Activated CD4-positive, alpha-beta T cell treated with anti-CD3 and anti-CD28 coated beads, Interleukin-2, amount 10 ng/mL, durations not matched to agents 7 days and 5 days (primary cell): ENCODE data around the gene SLC15A3. TPM values are rescaled to one million over a fixed set of nuclear protein-coding genes. Genes with fewer than 3 reads are reported as not detected.

Experiments
- CTCF ChIA-PET: fragments of 350-600 bp; sonication (Branson Sonifier 250); formaldehyde crosslinking; loops from one replicate; lab custom pipeline; 2021; ENCODE audit warnings: antibody characterized with exemption; lab: Charles Lee
- POLR2A ChIA-PET: fragments of 350-600 bp; sonication (Branson Sonifier 250); formaldehyde crosslinking; loops from one replicate; lab custom pipeline; 2021; ENCODE audit warnings: antibody characterized with exemption; lab: Charles Lee
- DNase-seq: peaks from one replicate; pipeline ENCODE4 v3.0.0-alpha.2; 2020
- H3K27ac Mint-ChIP-seq: one replicate; pipeline ENCODE4 v1.8.0; 2021; ENCODE audit warnings: mild to moderate bottlenecking, moderate library complexity, mixed read lengths
- H3K27me3 Mint-ChIP-seq: one replicate; pipeline ENCODE4 v1.8.0; 2021; ENCODE audit warnings: mixed read lengths
- H3K36me3 Mint-ChIP-seq: one replicate; pipeline ENCODE4 v1.8.0; 2021; ENCODE audit warnings: low read depth, mixed read lengths
- H3K4me1 Mint-ChIP-seq: one replicate; pipeline ENCODE4 v1.8.0; 2021; ENCODE audit warnings: mixed read lengths
- H3K4me3 Mint-ChIP-seq: one replicate; pipeline ENCODE4 v1.8.0; 2021; ENCODE audit warnings: mild to moderate bottlenecking, moderate library complexity, mixed read lengths
- H3K9me3 Mint-ChIP-seq: one replicate; pipeline ENCODE4 v1.8.0; 2021; ENCODE audit warnings: mixed read lengths
- total RNA-seq, 2 experiments: library from RNA; stranded (reverse); gene quantifications; one replicate each; pipeline ENCODE4 v1.2.3, GENCODE V29; 2021

Gene SLC15A3
- total RNA-seq, 2 experiments from 2014 or later: 4.0 to 4.2 TPM

DNA sequence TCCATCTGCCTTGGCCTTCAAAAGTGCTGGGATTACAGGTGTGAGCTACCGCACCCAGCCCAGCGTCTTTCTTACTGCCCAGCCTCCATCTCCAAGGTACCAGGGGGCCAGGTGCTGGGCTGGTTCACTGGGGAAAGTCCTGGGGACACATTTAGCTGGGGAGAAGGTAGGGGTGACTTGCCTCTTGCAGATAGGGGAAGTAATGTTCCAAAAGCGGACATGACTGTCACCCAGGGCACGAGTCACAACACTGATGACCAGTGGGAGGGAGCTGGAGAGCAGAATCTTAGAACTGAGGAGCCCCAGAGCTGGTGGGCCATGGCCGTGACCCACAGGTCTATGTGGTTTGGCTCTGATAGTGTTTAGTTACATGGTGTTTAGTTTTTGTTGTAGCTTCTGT lies 2.4 kb upstream of the SLC15A3 start:
- Mint-ChIP-seq H3K9me3 (no peaks in the 10 kb centered on the region), H3K36me3 (no peaks in the 10 kb centered on the region), H3K4me3 (no peak overlapping the region), H3K4me1 (peaks cover 29% of the 10 kb centered on the region), H3K27me3 (peaks cover 12% of the 10 kb centered on the region), H3K27ac (no peak overlapping the region)
- CTCF ChIA-PET: interaction anchor here (0.7 to 1.4 kb wide), 3 partner anchors 10 to 52 kb away, joined by 3 to 4 read pairs (median 3); no protein-coding TSS in a partner anchor
- no peak for DNase-seq
- POLR2A ChIA-PET: no interaction called here

DNA sequence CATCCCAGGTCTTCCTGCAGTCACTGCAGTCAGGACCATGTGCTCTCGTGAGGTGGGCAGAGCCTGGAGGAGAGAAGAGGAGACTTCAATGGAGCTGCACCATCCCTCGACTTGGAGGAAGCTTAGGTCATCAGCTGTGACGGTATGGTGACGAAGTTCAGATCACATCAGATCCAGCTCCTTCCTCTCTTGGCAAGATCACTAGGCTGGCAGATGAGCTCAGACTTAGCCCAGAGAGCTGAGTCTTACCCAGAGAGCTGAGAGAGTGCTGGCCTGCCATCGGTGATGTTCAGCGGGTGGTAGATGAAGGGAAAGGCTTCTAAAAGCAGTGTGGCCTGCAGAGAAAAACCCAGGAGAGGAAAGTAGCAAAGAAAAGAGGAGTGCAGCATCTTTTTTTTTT lies 1.8 kb upstream of the SLC15A3 start:
- Mint-ChIP-seq H3K27me3 (peaks cover 13% of the 10 kb centered on the region), H3K27ac (no peak overlapping the region), H3K9me3 (no peaks in the 10 kb centered on the region), H3K4me1 (peaks cover 29% of the 10 kb centered on the region), H3K36me3 (no peaks in the 10 kb centered on the region), H3K4me3 (no peak overlapping the region)
- POLR2A ChIA-PET: no interaction called here
- DNase-seq: no peak
- CTCF ChIA-PET: interaction anchor here (0.6 to 1.4 kb wide), 6 partner anchors 11 to 45 kb away, joined by 3 to 4 read pairs (median 4); no protein-coding TSS in a partner anchor

DNA sequence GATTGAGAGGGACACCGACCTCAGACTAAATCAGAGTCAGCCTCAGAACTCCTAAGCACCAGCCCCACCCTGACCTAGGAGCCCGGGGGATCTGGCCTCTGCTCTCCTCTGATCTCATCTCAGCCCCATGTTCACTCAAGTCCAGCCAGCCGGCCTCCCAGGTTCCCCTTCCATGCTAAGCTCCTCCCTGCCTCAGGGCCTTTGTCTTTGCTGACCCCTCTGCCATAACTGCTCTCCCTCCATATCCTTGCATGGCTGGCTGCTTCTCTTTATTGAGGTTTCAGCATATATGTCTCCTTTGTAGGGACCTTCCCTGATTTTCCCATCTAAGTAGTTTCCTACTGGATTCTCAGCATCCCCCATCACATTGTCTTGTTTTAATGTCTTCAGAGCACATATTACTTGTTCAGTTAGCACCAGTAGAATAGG lies 780 bp upstream of the SLC15A3 start:
- no peaks in the 10 kb centered on the region for H3K36me3 Mint-ChIP-seq
- peak overlapping the region; percentile 8 for H3K4me3 Mint-ChIP-seq
- no peak for DNase-seq
- H3K9me3 Mint-ChIP-seq: no peaks in the 10 kb centered on the region
- peaks cover 16% of the 10 kb centered on the region for H3K27me3 Mint-ChIP-seq
- CTCF ChIA-PET: interaction anchor here (1.0 to 1.6 kb wide), 4 partner anchors 13 to 33 kb away, joined by 3 to 5 read pairs (median 4); no protein-coding TSS in a partner anchor
- POLR2A ChIA-PET: no interaction called here
- H3K27ac Mint-ChIP-seq: no peak overlapping the region
- H3K4me1 Mint-ChIP-seq: peaks cover 32% of the 10 kb centered on the region

DNA sequence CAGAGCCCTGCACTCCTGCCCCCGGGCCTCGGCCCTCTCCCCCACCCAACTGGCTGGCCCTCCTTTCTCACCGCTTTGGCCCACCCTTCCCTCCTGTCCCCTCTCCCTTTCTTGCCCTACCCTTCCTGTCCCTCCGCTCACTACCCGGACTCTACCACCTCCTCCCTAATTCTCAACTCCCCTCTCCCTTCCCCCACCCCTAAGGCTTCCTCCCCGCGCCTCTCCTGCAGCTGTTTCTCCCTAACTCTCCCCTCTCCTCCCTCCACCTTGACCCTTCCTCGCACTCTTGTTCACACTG lies 421 bp downstream of the SLC15A3 start:
- Mint-ChIP-seq H3K36me3 (no peaks in the 10 kb centered on the region), H3K27ac (peak overlapping the region; percentile 86), H3K4me1 (peaks cover 32% of the 10 kb centered on the region), H3K27me3 (peaks cover 16% of the 10 kb centered on the region), H3K4me3 (peak overlapping the region; percentile 74), H3K9me3 (no peaks in the 10 kb centered on the region)
- no peak for DNase-seq
- POLR2A ChIA-PET: no interaction called here
- CTCF ChIA-PET: interaction anchor here (1.6 kb wide), 1 partner anchor 14 kb away, joined by 5 read pairs; no protein-coding TSS in a partner anchor

- POLR2A ChIA-PET: no interaction called here
- H3K4me1 Mint-ChIP-seq: peaks cover 32% of the 10 kb centered on the region
- CTCF ChIA-PET: interaction anchor here (1.6 kb wide), 2 partner anchors 15 to 23 kb away, joined by 3 to 5 read pairs; no protein-coding TSS in a partner anchor
- H3K27ac Mint-ChIP-seq: peak overlapping the region; percentile 86
- no peak overlapping the region for H3K4me3 Mint-ChIP-seq
- H3K9me3 Mint-ChIP-seq: no peaks in the 10 kb centered on the region
- no peak for DNase-seq
- H3K27me3 Mint-ChIP-seq: peaks cover 16% of the 10 kb centered on the region
- H3K36me3 Mint-ChIP-seq: no peaks in the 10 kb centered on the region
Observed at GRCh38 chr11:60950933-60951605, 907 bp downstream of the SLC15A3 start.

DNA sequence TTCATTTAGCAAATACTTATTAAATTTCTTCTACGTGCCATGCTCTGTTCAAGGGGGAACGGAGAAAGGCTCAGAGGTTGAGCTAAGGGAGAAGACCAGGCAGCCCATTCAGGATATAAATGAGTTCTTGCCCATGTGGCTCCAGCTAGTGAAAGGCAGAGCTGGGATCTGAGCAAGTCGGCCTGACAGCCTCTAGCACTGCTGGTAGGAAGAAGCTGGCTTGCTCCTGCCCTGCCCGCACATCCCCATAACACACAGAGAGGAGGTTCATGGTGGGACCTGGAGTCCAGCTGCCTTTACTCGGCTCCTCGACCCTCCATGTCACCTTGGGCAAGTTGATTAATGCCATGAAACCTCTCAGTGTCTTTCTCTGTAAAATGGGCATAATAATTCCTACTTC lies 2.0 kb downstream of the SLC15A3 start:
- Mint-ChIP-seq H3K4me3 (peak overlapping the region; percentile 52), H3K9me3 (no peaks in the 10 kb centered on the region), H3K36me3 (no peaks in the 10 kb centered on the region), H3K27me3 (peaks cover 16% of the 10 kb centered on the region), H3K27ac (no peak overlapping the region), H3K4me1 (peaks cover 29% of the 10 kb centered on the region)
- ChIA-PET POLR2A (no interaction called here), CTCF (interaction anchor here (1.6 kb wide), 1 partner anchor 24 kb away, joined by 3 read pairs; no protein-coding TSS in a partner anchor)
- no peak for DNase-seq

- CTCF ChIA-PET: interaction anchor here (0.7 to 1.0 kb wide), 2 partner anchors 9 to 34 kb away, joined by 3 read pairs; no protein-coding TSS in a partner anchor
- no peaks in the 10 kb centered on the region for H3K36me3 Mint-ChIP-seq
Observed at GRCh38 chr11:60948250-60948649, 3.7 kb downstream of the SLC15A3 start.

GRCh38 chr11:60947700-60948099 lies 4.3 kb downstream of the SLC15A3 start:
- POLR2A ChIA-PET: no interaction called here
- no peaks in the 10 kb centered on the region for H3K36me3 Mint-ChIP-seq
- no peak overlapping the region for H3K27ac Mint-ChIP-seq
- no peak overlapping the region for H3K4me3 Mint-ChIP-seq
- CTCF ChIA-PET: no interaction called here
- H3K4me1 Mint-ChIP-seq: peaks cover 22% of the 10 kb centered on the region
- no peaks in the 10 kb centered on the region for H3K9me3 Mint-ChIP-seq
- H3K27me3 Mint-ChIP-seq: peaks cover 16% of the 10 kb centered on the region
- no peak for DNase-seq

More at GRCh38 chr11:60948250-60948649, 3.7 kb downstream of the SLC15A3 start:
- DNase-seq: no peak
- Mint-ChIP-seq H3K9me3 (no peaks in the 10 kb centered on the region), H3K27ac (no peak overlapping the region), H3K4me1 (peaks cover 27% of the 10 kb centered on the region), H3K4me3 (no peak overlapping the region), H3K27me3 (peaks cover 16% of the 10 kb centered on the region)
- POLR2A ChIA-PET: no interaction called here

DNA sequence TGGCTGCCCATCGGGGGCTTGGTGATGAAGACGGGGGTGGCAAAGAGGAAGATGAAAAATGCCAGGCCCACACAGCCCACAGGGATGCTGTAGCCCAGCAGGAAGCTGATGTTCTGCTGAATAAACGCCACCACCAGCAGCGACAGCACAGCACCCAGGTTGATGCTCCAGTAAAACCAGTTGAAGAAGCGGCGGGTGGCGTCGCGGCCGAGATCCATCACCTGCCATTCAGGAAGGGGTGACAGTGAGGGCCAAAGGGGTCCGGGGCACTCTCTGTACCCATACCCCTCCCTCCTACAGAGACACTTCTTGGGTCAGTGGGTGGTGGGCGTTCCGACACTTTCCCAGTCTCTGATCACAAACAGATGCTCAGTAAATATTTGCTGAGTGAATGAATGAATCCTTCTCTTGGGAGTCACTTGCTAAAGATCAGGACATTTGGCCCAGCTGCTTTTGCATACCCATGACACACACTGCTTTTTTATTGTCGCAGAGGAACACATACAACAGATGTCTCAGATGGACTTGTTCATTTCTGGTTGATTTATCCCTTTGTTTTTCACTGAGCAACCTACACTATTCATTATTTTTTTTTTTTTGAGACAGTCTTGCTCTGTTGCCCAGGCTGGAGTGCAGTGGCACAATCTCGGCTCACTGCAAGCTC lies 5.2 kb downstream of the SLC15A3 start:
- ChIA-PET POLR2A (no interaction called here), CTCF (interaction anchor here (1.3 to 1.6 kb wide), 2 partner anchors 15 to 17 kb away, joined by 3 to 4 read pairs; no protein-coding TSS in a partner anchor)
- peaks cover 15% of the 10 kb centered on the region for H3K4me1 Mint-ChIP-seq

DNA sequence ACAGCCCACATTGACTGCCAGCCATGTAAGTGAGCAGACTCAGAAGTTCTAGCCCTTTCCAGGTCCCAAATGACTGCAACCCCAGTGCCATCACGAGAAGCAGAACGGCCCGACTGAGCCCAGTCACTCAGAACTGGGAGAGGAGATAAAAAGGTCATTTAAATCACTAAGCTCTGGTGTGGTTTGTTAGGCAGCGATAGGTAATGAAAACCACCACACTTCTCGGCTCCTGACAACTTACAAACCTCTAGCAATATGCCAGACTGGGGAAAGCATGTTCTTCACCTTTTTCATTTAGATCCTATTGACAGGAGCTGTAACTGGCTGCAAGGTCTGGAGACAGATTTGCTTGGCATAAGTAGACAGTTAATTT lies 6.7 kb downstream of the SLC15A3 start:
- no peaks in the 10 kb centered on the region for H3K36me3 Mint-ChIP-seq
- POLR2A ChIA-PET: no interaction called here
- H3K9me3 Mint-ChIP-seq: no peaks in the 10 kb centered on the region
- H3K4me1 Mint-ChIP-seq: peaks cover 19% of the 10 kb centered on the region
- DNase-seq: no peak
- CTCF ChIA-PET: interaction anchor here (1.0 to 1.6 kb wide), 3 partner anchors 14 to 30 kb away, joined by 3 to 4 read pairs (median 3); no protein-coding TSS in a partner anchor
- peaks cover 8% of the 10 kb centered on the region for H3K27me3 Mint-ChIP-seq
- H3K4me3 Mint-ChIP-seq: no peak overlapping the region
- peak overlapping the region; percentile 13 for H3K27ac Mint-ChIP-seq

More for the DNA sequence above, 5.2 kb downstream of the SLC15A3 start:
- no peaks in the 10 kb centered on the region for H3K9me3 Mint-ChIP-seq
- peaks cover 11% of the 10 kb centered on the region for H3K27me3 Mint-ChIP-seq
- H3K4me3 Mint-ChIP-seq: no peak overlapping the region
- H3K27ac Mint-ChIP-seq: no peak overlapping the region
- no peak for DNase-seq
- no peaks in the 10 kb centered on the region for H3K36me3 Mint-ChIP-seq

DNA sequence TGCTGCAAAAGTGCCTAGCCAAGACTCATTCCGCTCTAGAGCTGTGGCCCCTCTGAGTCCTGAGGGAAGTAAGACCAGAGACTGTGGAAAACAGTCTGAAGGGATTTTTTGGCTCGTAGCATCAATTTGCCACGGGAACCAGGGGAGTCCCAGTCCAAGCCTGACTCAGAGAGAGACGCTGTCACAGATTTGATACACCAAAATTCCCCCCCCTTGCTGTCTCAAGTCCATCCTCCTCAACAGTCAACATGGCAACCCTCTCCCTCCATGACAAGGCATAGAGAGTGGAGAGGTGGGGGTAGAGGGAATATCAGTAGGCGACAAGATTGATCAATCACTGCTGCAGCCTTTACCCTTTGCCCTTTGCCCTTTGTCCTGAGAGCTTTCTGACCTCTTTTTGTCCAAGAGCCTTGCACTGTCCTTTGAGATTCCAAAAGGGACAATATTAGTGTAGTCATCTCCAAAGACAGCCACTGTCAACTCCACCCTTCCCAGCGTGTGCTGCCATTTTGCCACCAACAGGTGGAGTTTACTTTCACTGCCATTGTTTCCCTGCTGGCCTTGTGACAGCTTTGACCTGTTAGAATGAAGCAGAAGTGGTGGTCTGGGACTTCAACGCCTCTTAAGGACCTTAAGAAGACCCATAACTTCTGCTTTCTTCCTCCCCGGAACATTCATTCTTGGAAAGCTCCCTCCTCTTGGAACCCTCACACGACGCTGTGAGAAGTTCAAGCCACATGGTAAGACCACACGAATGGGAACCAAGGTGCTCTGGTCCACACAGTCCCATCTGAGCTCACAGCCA lies 7.3 kb downstream of the SLC15A3 start:
- no peaks in the 10 kb centered on the region for H3K36me3 Mint-ChIP-seq
- H3K4me3 Mint-ChIP-seq: no peak overlapping the region
- CTCF ChIA-PET: interaction anchor here (1.0 to 1.6 kb wide), 2 partner anchors 13 to 29 kb away, joined by 3 to 4 read pairs; no protein-coding TSS in a partner anchor
- peaks cover 19% of the 10 kb centered on the region for H3K4me1 Mint-ChIP-seq
- POLR2A ChIA-PET: no interaction called here
- H3K27ac Mint-ChIP-seq: peak overlapping the region; percentile 13
- peaks cover 5% of the 10 kb centered on the region for H3K27me3 Mint-ChIP-seq
- H3K9me3 Mint-ChIP-seq: no peaks in the 10 kb centered on the region
- DNase-seq: no peak

DNA sequence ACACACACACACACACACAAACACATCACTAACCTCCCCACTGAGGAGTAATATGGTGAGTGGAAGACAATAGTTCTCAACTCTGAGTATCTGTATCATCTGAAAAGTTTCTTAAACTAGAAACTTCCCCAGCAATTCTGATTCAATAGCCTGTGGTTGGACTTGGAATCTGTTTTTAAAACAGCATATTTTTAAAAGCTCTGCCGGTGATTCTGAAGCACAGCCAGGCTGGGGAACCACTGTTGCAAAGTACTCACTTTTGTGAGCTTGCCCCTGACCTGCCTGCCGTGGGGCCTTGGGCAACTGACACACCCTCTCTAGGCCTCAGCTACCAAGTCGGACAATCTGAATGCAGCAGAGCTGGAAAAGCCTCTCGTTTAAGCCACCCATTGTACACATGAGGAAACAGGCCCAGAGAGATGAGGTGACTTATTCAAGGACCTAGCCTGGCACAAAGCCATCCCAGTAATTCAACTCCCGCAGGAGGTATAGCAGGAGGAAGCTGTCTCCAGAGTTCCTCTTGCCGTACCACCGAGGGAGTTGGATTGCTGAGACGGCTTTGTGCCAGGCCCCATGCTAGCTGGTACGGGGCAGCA lies 8.9 kb downstream of the SLC15A3 start:
- no peaks in the 10 kb centered on the region for H3K9me3 Mint-ChIP-seq
- no peak overlapping the region for H3K4me3 Mint-ChIP-seq
- no peak for DNase-seq
- H3K36me3 Mint-ChIP-seq: no peaks in the 10 kb centered on the region
- no peaks in the 10 kb centered on the region for H3K27me3 Mint-ChIP-seq
- peaks cover 17% of the 10 kb centered on the region for H3K4me1 Mint-ChIP-seq
- CTCF ChIA-PET: no interaction called here
- H3K27ac Mint-ChIP-seq: no peak overlapping the region
- POLR2A ChIA-PET: no interaction called here
